AG04450 (cell line): ENCODE measurements around the gene EXTL1. TPM values are rescaled to one million over a fixed set of nuclear protein-coding genes. Genes with fewer than 3 reads are reported as not detected.

ENCODE experiments used
- CTCF ChIA-PET: fragments of 300-600, 350-600 bp; formaldehyde crosslinking; extraction: SDS; loops from one replicate; lab custom pipeline; 2022; ENCODE audit warnings: antibody characterized with exemption, inconsistent platforms; lab: Charles Lee
- POLR2A ChIA-PET: fragments of 350-600 bp; formaldehyde crosslinking; extraction: SDS; loops from one replicate; lab custom pipeline; 2021; ENCODE audit warnings: antibody characterized with exemption, inconsistent platforms; lab: Yijun Ruan, JAX
- DNase-seq: peaks from one replicate; pipeline ENCODE4 v3.0.0-alpha.2; 2011; ENCODE audit warnings: low read depth, low spot score
- H3K27ac ChIP-seq: one replicate; pipeline ENCODE4 v1.5.1; 2012; ENCODE audit warnings: low read depth, low read length, control low read depth
- H3K27me3 ChIP-seq: one replicate; pipeline ENCODE4 v1.6.0; 2012; ENCODE audit warnings: low read length; ENCODE audit not compliant: control insufficient read depth, insufficient read depth
- H3K4me3 ChIP-seq: 2 replicates; pipeline ENCODE4 v1.5.1; 2011; ENCODE audit warnings: mild to moderate bottlenecking, low read depth, low read length, control low read depth
- H3K9me3 ChIP-seq: 2 replicates; pipeline ENCODE4 v1.5.1; 2012; ENCODE audit warnings: low read length; ENCODE audit not compliant: control insufficient read depth, insufficient read depth
- polyA plus RNA-seq: library from polyadenylated mRNA; depleted of rRNA; stranded (reverse); fragments of >200 nt; gene quantifications from 2 replicates; pipeline ENCODE4 v1.2.3, GENCODE V29; 2011
- TF ChIP-seq, protein P1 (sequence below): IDR thresholded peaks from 2 replicates; pipeline ENCODE4 v1.5.1; 2011; ENCODE audit warnings: low read depth, low read length, control low read depth, inconsistent platforms

EXTL1 gene
- polyA plus RNA-seq, 1 experiment, result 1.3 TPM

DNA sequence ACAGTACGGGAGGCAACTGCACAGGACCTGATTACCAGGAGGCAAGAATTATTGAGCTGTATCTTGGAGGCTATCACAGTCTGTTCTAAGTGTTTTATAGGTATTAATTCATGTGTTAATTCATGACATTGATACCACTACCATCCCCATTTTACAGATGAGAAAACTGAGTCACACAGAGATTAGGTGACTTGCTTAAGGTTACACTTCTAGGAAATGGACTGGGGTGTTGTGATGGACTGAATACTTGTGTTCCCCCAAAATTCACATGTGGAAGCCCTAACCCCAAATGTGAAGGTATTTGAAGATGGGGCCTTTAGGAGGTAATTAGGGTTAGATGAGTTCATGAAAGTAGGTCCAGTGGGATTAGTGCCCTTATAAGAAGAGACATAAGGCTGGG lies 55.9 kb downstream of the EXTL1 start:
- Histone ChIP-seq H3K9me3 (no peaks in the 10 kb centered on the region), H3K27me3 (peaks cover 36% of the 10 kb centered on the region), H3K4me3 (no peak overlapping the region), H3K27ac (no peak overlapping the region)
- no peak for DNase-seq
- TF ChIP-seq, protein P1, sequence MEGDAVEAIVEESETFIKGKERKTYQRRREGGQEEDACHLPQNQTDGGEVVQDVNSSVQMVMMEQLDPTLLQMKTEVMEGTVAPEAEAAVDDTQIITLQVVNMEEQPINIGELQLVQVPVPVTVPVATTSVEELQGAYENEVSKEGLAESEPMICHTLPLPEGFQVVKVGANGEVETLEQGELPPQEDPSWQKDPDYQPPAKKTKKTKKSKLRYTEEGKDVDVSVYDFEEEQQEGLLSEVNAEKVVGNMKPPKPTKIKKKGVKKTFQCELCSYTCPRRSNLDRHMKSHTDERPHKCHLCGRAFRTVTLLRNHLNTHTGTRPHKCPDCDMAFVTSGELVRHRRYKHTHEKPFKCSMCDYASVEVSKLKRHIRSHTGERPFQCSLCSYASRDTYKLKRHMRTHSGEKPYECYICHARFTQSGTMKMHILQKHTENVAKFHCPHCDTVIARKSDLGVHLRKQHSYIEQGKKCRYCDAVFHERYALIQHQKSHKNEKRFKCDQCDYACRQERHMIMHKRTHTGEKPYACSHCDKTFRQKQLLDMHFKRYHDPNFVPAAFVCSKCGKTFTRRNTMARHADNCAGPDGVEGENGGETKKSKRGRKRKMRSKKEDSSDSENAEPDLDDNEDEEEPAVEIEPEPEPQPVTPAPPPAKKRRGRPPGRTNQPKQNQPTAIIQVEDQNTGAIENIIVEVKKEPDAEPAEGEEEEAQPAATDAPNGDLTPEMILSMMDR, result no peak
- CTCF ChIA-PET, result interaction anchor here (0.5 to 1.2 kb wide), 2 partner anchors 67 to 167 kb away, joined by 4 read pairs; no protein-coding TSS in a partner anchor
- POLR2A ChIA-PET, result no interaction called here

DNA sequence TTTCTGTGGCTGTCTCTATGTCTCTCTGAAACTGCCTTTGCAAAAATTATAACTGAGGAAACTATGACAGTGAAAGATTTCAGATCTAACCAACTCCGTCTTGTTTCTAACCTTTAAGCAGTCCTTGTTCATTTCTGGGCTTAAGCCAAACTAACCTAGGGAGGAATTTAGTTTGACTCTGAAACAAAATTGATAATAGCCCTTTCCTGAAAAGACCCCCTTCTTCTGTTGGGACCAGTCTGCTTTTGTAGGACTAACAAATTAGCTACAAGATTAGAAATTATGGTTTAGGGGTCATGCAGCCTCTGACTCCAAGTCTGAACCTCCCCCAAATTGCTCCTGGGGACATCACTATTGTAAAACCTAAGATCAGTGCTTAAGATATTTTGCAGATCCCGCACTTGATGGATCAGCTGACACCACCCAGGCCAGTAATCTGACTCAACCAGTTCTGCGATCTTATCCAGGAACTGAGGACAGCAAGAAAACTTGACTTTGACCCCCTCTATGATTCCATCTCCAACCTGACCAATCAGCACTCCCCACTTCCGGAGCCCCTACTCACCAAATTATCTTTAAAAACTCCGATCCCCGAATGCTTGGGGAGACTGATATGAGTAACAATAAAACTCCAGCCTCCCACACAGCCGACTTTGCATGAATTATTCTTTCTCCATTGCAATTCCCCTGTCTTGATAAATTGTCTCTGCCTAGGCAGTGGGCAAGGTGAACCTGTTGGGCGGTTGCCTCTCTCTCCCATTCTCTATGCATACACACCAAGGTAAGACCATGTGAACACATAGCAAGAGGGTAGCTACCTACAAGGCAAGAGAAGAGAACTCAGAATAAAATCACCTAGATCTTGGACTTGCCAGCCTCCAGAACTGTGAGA lies 57.0 kb downstream of the EXTL1 start:
- Histone ChIP-seq H3K4me3 (no peak overlapping the region), H3K27me3 (peaks cover 34% of the 10 kb centered on the region), H3K27ac (no peak overlapping the region), H3K9me3 (no peaks in the 10 kb centered on the region)
- ChIA-PET POLR2A (no interaction called here), CTCF (interaction anchor here (1.2 kb wide), 1 partner anchor 66 kb away, joined by 4 read pairs; no protein-coding TSS in a partner anchor)
- DNase-seq, result no peak
- TF ChIP-seq, protein P1, result no peak

DNA sequence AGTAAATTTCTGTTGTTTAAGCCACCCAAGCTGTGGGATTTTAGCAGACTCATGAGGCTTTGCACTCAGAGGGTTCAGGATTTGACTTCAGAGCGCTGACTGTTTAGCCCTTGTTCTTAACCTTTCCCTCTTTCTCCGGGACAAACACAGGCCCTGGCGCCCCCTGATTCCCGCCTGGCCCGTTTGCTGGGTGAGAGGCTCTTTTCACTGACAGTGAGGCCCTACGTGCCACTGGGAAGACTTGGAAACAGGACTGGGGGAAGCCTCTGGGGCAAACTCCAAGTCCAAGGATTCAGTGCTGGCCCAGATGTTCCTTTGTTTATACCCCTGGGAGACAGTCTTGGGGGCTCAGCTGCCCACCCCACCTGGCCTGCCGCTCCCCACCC lies 57.6 kb downstream of the EXTL1 start:
- no peaks in the 10 kb centered on the region for H3K9me3 ChIP-seq
- H3K27me3 ChIP-seq, result peaks cover 32% of the 10 kb centered on the region
- CTCF ChIA-PET, result no interaction called here
- no peak overlapping the region for H3K27ac ChIP-seq
- no peak overlapping the region for H3K4me3 ChIP-seq
- POLR2A ChIA-PET, result no interaction called here
- TF ChIP-seq, protein P1, result no peak
- DNase-seq, result no peak

DNA sequence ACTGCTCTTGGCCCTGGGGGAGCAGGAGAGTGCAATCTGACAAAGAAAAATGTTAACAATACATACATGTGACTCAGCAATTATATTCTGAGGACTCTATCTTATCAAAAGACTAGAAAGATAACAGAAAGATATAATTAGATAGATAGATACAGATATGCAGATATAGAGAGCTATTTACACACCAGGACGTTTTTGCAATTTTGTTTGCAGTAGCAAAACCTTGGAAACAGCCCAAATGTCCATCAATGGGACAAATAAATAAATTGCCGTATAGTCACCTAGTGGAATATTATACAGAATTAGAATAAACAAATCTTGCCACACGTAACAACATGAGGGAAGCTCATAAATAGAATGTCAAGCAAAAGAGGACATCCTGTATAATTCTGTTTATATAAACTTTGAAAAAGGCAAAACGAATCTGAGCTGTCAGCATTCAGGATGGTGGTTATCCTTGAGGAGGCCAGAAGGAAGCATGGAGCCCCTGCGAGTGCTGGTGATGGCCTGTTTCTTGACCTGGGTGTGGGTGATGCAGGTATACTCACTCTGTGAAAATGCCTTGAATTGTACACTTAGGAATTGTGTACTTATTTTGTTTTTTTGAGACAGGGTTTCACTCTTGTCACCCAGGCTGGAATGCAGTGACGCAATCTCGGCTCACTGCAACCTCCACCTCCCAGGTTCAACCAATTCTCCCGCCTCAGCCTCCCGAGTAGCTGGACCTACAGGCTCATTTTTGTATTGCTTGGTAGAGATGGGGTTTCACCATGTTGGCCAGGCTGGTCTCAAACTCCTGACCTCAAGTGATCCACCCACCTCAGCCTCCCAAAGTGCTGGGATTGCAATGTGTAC lies 58.6 kb downstream of the EXTL1 start:
- no peak for DNase-seq
- Histone ChIP-seq H3K9me3 (no peaks in the 10 kb centered on the region), H3K27ac (no peak overlapping the region), H3K27me3 (peaks cover 37% of the 10 kb centered on the region), H3K4me3 (no peak overlapping the region)
- ChIA-PET CTCF (no interaction called here), POLR2A (no interaction called here)
- TF ChIP-seq, protein P1, result no peak
